GM19238 (cell line): Measurements from ENCODE around the gene TPPP2.

ENCODE experiments used
- DNase-seq: peaks from one replicate; pipeline ENCODE4 v3.0.0; 2011; ENCODE audit warnings: low spot score; ENCODE audit not compliant: insufficient read length

TPPP2 gene

DNA sequence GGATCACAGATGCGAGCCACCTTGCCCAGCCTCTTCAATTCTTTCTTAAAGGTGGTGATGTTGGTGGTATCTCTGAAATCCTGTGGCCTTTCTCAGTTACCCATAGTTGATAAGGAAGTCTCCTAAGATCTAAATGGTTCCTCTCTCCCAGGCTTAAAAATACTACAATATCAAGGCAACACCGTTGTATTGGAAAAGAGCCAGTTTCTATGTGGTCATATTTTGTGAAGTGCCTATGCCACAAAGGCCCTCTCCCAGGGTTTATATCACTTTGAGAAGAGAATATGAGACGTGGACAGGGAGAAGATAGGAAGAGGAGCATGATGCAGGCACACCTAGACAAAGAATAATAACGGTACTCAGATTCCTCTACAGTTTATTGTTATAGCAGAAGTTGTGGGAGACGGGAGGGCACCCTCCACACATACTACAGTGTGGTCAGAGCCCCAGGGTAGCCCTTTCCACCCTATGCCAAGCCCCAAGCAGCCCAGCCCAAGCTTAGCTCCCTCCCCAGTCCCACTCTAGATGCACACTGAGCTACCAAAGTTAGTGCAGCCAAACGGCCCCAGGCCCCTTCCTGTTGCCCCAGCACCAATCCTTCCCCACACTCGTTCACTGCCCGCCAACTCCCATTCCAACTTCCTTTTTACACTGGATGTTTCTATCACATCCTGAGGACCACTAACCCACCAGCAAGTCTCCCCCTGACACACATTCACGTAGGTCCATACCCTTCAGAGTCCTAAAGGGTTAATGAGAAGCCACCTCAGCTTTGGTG is 13.4 kb upstream of the TPPP2 start:
- no peak for DNase-seq

DNA sequence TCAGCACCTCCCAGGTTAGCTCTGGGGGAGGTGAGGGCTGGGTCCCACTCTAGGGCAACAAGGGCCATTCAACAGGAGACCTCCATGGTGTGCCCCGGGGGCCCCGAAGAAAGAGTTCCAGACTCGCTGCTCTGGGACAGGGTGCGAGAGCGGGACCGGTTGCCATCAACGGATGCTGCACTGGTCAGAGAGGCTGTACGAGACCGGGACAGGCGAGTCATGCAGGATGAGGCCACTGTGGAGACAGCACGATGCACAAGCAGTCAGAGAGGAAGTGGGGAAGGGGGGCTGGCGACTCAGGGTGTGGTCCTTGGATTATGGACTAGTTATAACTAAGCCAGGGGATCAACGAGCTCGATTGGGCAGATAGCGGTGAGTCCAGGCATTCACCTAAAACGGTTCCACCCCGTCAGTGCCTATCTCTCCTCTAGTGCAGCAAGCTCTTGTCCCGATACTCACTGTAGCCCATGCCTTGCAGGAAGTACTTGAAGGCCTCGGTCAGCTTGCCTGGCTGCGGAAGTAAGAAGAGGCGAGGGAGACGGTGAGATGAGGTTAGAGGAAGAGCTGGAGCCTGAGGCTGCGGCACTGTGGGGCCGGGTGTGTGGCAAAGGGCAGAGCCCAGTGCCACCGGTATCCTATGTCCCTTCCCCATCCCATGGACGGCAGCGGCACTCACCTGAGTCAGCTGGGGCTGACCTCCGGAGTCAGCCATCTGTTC is 12.3 kb upstream of the TPPP2 start:
- DNase-seq: no peak

DNA sequence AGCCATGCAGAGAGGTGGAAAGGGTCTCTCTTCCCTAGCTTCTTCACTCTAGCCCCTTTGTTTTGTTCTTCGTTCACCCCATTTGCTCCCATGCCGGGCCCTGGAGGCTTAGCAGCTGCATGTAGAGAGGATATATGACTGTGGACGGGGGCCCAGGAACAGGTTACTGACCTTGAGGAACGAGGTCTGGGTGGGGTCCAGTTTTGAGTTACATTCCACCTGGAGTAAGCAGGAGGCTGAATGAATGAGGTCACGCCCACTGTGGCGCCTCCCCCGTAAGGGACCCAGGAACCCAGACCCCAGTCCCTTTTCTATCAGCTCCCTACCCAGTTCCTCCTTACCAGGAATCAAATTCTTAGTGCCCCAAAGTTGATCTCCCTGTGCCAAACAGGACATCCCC is 11.7 kb upstream of the TPPP2 start:
- no peak for DNase-seq

DNA sequence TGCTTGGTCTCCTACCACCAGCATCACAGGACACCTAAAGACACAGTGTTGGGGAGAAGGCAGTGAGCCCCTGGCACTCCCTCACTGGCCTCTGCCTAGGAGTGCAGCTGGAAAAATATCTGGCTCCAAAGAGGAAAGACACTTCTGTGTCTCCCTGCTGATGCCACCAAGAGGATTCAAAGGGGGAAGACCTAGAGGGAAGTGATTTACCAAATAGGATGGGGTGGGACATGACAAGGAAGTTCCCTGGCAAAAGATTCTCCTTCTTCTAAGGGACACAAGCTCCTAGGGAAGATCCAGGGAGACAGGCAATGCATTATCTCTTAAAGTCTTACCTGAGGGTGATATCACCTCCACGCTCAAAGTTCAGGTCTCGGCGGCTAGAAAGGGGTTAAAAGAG is 11.2 kb upstream of the TPPP2 start:
- DNase-seq: no peak

DNA sequence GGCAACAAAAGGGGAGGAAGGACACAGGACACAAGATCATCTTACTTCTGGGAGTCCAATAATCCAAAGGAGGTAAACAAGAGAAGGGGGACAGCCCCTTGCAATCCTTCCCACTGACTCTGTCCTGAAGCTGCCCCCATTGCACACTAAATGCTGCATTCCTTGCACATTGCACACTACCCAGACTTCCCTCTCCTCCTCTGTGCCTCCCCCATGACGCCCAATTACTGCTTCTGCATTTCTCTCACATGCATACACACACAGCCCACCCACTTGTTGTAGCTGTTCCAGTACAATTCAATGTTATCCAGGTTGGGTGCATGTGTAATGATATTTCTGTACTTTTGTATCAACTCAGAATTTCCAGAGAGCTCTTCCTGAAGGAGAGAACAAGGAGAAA is 10.7 kb upstream of the TPPP2 start:
- no peak for DNase-seq

DNA sequence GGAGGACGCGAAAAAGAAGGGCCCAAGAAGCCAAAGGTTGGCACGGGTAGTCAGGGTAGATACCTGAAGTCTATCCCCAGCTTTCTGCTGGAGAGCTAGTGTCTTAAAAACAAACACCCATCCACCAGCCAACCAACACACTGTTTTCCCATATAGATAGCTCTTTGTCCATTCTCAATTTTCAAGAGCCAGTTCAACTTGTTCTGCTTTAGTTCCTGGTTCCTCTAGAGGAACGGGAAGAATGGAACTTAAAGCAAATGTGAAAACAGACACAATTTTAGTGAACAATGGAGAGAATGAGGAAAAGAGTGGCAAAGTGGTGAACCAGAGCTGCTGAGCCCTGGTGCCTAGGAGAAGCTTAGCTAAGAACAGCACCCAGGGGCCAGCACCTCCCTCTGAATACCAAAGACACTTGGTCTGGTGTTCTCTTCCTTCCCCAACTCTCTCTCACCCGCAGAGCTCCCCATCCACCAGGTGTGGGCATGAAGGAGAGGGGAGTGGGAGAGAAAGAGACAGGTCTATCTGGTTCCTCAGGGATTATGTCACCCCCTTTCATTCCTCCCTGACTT is 9.0 kb upstream of the TPPP2 start:
- DNase-seq: no peak

DNA sequence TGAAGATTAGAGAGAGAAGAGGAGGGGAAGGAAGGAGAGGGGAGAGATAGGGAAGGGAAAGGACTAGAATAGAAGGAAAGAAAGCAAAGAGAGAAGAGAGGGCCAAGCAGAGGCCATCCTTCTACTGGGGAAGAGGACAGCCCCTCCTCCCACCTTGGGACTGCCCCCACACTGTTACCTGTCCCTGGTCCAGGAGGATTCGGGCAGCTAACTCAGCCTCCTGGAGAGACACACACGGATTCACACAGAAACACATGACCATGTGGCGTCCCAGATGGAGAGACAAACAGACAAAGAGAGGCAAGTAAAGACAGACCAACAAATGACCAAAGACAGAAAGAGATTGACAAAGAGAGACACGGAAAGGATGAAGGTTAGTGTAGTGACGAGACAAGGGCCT is 7.3 kb upstream of the TPPP2 start:
- DNase-seq: no peak

DNA sequence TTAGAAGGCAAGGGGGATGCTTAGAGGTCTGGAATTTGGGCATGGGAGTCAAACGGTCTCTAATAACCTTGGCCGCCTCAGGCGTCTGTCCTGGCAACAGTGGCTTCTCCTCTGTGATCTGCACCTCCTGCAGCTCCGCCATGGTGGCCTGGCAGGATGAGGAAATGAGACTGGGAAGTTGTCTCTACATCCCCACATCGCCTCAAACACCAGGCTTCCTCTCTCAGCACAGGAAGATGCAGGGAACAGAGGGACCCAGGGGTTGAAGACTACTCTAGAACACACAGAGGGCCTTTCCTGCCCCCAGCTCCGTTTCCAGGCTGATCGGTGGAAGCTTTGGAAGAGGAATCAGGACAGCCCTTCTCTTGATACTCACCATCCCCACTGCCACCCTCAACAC is 6.8 kb upstream of the TPPP2 start:
- DNase-seq: no peak

DNA sequence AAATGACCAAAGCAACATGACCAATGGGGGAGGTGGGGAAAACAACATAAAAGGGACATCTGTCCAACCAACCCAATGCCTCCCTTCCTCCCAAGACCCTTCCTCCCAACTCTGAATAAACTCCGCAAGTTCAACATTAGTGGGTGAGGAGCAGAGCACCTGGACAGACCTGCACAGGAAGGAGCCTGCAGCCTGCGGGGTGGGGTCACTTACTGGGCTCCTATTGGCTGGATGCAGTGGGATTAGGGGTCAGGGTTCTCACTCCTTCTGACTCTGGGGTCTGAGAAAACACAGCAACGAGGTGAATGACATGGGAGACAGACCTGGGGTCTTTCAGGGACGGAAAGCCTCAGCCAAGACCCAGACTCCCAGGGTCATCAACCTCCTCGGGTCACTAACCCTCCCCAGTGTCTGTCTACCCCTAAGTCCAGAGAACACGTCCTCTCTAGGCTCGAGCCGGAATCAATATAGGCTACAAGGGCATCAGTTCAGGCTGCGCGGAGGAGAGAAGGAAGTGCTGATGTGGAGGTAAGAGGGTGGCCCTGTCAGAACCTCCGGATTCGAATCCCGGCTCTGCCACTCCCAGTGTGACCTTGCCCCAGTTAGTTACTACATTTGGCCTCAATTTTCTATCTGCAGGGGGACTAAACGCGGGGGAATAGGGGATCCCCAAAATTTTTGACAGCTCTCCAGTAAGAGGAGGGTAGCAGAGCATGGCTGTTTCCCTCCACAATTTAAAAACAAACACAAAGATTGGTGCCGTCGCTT is 6.0 kb upstream of the TPPP2 start:
- DNase-seq: no peak

DNA sequence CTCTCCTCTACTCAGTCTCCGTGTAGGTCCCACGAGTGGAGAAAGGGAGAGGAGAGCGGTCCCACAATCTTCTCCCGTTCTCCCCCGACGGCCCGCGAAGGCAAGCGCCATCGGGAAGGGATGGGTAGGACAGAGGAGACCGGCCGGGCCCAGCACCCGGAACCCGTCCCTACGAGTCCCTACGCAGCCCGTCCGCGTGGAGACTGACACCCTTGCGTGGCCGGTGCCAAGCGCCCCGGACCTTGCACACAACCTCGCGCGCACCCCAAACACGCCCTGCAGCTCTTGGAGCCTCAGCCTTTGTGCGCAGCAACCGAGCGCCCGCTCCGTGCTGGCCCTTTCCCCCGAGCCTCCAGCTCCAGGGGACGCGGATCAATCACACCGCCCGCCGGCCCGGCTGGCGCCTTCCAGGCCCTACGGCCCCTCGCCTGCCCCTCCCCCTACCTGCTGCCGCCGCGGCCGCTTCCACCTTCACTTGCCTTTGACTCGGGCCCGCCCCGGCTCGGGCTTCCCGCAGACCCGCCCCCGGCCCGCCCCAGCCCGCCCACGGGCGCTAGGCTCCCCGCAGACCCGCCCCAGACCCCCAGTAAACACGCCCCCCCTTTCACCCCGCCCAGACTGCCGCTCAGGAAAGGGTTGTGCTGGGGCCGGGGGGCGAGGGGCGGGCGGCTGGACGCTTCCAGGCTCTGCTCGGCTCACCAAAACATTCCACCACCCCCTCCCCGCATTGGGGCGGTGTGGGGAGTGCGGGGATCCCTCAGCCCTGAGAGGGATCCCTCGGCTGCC is 5.2 kb upstream of the TPPP2 start, which contains the start of gene NDRG2:
TSS of gene NDRG2 (minus strand) at position 477 of the 786 bp plus-strand sequence. CDS start 1,746 bp downstream, outside the sequence.
- DNase-seq: peak; percentile 37

DNA sequence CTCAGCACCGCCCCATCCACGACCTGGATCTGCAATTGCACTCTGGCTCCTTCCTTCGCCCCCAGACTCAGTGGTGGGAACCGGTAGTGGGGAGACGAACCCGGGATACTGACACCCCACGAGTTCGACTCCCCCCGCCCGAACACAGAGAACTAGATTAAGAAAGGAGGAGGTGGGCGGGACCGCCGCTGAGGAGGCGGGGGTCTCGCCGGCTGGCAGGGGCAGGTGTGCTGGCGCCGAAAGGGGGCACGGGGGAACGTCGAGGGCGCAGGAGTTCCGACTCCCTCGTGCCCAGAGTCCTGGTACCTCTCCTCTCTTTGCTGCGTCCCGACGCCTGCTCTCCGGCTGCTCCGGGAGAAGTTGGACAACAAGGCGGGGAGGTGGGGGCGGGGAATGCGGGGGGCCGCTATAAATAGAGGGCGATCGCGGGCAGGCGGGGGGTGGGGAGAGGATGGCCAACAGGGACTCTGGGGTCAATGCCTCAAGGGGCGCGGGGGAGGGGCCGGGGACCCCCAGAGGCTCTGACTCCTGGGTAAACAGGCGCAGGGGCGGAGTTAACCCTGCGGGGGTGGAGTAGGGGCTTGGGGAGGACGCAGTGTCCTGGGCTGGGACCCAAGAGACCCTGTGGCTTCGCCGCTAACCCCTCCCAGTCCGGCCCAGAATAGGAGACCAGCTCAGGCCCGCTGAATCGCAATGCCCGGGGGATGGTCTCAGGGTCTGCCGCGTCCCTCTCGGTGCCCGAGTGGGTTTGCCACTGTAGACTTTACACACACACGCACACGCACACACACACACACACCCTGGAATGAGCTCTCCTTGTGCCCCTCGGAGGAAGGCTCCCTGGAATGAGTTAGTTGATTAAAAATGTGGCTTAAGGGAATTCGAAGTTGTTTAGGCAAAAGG is 4.4 kb upstream of the TPPP2 start:
- DNase-seq: no peak

DNA sequence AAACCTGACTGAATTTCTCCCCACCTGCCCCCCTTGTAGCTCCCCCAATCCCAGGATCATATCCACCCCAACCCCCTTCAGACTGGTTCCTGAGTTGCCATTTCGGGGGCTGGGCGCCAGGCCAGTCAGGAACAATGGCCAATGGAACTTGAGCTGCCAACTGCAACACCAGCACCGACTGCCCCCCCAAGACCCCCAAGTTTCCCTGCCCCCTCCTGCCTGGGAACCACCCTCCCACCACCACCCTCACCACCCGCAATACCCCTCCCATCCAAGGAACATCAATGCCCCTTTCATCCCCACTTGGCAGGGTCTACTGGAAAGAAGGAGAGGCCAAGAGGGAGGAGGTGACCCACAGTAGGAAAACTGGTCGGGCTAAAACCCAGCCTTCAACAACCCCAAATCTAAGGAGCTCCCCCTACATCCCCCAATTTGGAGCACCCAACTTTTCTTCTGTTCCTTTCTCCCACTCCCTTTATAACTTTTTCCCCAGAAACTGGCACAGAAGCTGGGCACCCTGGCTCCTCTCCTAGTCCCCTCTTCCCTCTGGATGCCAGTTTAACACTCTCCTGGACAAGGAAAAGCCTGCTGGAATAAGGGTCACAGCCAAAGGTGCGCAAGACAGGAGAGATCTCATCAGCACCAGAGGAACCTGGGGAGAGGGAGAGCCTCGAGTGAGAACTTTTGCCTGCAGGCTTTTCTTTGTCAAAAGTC is 3.6 kb upstream of the TPPP2 start:
- DNase-seq: no peak

DNA sequence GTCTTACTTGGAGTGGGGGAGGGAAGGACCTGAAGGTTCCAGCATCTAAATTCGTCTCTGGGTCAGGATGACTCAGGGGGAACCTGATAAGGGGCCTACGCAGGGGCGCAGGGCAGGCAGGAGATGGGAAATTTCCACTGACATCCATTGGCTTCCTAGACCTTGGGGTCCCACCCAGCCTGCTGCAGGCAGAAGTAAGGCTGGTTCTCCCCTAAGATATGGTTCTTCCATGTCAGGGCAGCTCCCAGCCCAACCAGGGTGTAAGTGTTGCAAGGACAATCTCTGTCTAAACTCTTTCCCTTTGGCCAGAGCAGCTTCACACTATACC is 3.1 kb upstream of the TPPP2 start:
- no peak for DNase-seq

DNA sequence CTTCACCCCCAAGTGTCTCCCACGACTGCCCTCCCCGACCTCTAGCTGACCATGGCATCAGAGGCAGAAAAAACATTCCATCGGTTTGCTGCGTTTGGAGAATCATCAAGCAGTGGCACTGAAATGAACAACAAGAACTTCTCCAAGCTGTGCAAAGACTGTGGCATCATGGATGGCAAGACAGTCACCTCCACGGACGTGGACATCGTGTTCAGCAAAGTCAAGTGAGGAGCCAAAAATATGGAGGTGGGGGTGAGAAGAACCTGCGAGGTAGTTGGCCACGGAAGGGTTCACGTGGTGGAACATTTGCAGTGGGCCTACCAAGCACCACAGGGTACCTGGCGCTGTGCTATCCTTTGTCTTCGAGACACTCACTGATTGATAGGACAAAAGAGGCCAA is 514 bp downstream of the TPPP2 start:
- no peak for DNase-seq

DNA sequence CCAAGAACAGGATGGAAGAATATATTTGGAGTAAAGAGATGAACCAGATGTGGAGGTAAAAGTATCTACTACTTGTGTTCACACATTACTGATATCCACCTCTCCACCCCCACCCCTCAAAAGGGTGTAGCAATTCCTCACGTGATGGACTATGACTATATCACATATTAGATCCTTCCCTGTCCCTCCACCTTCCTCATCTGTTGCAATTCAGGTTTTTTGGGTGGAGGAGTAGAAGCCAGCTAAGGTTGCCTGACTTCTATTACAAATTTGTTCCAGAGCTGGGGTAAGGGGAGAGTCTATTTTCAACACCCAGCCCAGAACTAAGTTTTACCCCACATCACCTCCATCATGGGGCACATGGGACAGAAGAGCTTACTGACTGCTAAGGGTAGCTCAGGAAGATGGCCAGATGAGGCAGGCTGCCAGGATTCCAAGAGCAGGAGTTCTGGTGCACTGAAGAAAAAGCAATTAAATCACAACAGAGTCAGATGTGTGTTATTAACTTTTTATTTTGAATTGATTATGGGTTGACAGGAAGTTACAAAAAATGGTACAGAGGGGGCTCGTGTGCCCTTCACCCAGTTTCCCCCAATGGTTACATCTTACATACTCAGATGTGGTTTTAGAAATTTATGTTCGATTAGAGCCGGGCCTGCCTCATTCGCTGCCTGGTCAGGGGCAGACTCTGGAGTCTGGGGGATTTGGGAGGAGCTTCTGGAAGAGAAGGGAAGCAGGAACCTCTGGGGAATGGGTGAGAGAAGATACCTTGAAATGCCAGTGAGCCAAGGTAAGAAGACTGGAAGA is 2.5 kb downstream of the TPPP2 start:
- no peak for DNase-seq

DNA sequence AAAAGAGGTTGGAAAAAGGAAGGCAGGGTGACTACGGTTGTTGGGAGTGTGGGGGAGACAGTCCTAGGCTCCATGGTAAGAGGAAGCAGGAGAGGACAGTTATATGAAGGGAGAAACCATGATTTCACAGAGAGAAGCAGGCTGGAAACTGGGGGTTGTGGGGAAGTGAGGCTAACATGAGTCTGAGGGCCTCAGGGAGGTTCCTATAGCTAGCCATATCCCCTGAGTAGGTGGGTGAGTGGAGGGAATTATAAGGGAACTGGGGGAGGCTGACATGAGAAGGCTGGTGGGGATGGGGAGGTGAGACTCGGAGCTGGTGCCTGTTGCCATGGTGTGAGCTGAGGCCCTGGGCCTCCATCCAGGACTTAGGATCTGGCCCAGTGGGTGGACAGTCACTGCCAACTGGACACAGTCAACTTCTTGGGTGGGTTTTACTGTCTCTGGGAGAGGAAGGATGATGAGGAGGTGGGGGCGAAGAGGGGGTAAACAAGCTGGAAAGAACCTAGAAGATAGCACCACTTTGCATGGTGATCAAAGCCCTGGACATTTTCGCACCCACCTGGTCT is 3.2 kb downstream of the TPPP2 start:
- no peak for DNase-seq

DNA sequence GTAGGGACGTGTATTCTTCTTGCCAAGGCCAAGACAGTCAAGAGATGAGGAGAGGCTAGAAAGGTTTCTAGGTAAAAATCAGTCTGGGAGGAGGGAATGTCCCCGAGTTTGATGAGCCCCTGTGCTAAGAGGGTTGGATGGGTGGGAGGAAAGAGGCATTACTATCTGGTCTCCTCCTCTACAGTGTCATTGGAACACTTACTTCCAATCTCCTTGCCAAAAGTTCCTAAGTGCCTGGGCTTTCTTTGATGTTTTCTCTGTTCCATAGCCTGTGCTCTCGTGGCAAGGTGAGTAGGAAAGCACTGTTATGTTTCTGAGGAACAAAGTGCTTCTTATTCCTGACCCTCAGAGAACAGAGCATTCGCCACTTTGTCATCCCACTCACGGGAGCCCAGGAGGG is 4.7 kb downstream of the TPPP2 start, which contains the start of gene RNASE13:
TSS of gene RNASE13 (minus strand) at position 101 of the 400 bp plus-strand sequence. CDS start 519 bp downstream, outside the sequence.
- no peak for DNase-seq

DNA sequence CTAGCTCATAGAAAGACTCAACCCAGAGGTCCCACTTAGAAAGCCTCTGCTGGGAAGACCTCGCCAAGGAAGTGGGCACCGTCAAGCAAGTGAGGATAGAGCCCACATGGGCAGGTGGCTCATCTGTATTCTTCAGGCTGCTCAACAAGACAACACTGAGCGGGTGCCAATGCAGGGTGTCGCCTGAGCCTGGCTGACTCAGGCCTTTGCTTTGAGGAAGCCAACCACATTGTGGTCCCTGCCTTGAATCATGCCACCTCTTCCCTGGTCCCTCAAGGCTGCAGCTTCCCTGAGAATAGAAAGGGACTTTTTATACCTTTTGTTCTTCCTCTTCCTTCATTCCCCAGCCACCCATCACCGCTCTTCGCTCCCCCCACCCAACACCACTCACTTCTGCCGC is 6.7 kb downstream of the TPPP2 start:
- no peak for DNase-seq
